AG10803 (cell line): Measurements from ENCODE around the gene LYZ.

Experiments used
- DNase-seq: peaks from one replicate; pipeline ENCODE4 v3.0.0; 2010; ENCODE audit warnings: low read depth
- H3K4me3 ChIP-seq: 2 replicates; pipeline ENCODE4 v1.5.1; 2011; ENCODE audit warnings: mild to moderate bottlenecking, low read length, control low read depth
- TF ChIP-seq, protein P1 (sequence below): conservative IDR thresholded peaks from 2 replicates; pipeline ENCODE4 v1.5.1; 2011; ENCODE audit warnings: mild to moderate bottlenecking, low read length, control low read depth, inconsistent platforms

Gene LYZ

DNA sequence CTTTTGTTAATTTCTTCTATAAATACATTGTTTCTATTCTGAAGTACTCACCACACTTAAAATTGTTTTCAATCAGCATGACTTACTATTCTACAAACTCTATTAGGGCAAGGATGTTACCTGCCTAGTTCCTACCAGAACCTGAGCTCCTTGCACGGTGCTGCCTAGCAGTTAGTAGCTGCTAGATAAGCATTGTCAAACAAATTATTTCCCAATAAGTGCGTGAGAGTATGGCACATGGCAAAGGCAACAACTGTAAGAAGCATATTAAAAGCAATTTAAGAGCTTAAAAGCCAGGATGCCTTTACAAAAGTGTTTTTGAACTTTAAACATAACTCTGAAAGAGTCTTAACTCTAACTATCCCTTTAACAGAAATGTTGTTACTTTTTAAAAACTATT is 8.2 kb upstream of the LYZ start:
- TF ChIP-seq, protein P1, sequence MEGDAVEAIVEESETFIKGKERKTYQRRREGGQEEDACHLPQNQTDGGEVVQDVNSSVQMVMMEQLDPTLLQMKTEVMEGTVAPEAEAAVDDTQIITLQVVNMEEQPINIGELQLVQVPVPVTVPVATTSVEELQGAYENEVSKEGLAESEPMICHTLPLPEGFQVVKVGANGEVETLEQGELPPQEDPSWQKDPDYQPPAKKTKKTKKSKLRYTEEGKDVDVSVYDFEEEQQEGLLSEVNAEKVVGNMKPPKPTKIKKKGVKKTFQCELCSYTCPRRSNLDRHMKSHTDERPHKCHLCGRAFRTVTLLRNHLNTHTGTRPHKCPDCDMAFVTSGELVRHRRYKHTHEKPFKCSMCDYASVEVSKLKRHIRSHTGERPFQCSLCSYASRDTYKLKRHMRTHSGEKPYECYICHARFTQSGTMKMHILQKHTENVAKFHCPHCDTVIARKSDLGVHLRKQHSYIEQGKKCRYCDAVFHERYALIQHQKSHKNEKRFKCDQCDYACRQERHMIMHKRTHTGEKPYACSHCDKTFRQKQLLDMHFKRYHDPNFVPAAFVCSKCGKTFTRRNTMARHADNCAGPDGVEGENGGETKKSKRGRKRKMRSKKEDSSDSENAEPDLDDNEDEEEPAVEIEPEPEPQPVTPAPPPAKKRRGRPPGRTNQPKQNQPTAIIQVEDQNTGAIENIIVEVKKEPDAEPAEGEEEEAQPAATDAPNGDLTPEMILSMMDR: no peak

DNA sequence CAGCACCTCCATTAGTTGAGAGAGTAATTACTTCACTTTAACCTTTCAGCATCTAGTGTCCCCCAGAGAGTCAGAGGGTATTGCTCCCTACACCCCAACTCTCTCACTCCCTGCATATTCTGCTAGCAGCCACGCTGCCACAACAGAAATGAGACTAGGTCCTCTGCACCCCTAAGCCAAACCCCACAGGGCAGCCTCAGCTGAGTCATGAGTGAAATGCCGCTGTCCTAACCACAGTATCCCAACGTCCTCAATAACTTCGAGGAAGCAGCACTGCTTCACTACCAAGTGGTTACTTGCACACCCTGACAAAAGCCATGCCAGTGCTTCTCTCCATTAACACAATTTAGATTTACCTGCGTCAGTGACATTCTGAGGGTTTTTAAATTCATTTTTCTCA is 6.9 kb upstream of the LYZ start:
- TF ChIP-seq, protein P1: no peak
- no peak overlapping the region for H3K4me3 ChIP-seq
- DNase-seq: no peak

More for the DNA sequence above, 8.2 kb upstream of the LYZ start:
- DNase-seq: no peak
- H3K4me3 ChIP-seq: no peak overlapping the region

DNA sequence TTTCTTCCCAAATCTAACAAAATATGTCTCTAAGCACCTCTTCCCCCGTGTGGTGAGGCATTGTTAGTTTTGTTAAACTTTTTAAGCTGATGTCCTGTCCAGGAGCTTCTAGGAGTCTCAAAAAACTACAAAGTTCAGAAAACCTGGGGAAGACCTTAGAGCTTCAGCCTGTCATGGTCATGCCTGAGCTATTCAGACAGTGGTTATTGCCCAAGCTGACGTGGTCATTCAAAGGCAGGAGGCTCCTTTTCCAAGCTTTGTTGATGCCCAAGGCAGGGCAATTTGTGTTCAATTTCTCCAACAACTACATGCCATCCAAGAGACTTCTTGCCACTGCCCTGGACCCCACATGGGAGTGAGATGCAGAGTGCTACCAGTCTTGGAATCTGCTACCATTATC is 5.8 kb upstream of the LYZ start:
- no peak overlapping the region for H3K4me3 ChIP-seq
- TF ChIP-seq, protein P1: no peak
- no peak for DNase-seq

DNA sequence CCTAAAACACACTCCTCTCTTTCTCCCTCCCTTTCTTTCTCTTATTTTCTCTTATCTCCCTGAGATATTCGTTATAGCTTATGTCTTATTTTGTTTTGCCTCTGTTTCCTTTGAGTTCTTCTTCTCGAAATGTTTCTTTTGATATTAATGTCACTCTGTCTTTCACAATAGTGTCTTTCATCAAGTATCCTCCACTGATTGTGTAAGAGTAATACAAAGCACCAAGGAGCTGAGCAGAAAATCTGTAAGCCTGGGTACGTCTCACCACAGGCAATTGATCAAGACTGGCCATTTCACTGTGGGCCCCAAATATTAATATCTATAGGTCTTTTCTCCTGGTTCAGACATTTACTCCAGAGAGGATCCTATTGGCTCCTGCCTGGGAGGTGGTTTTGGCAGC is 4.8 kb upstream of the LYZ start:
- DNase-seq: no peak
- no peak overlapping the region for H3K4me3 ChIP-seq
- TF ChIP-seq, protein P1: no peak

DNA sequence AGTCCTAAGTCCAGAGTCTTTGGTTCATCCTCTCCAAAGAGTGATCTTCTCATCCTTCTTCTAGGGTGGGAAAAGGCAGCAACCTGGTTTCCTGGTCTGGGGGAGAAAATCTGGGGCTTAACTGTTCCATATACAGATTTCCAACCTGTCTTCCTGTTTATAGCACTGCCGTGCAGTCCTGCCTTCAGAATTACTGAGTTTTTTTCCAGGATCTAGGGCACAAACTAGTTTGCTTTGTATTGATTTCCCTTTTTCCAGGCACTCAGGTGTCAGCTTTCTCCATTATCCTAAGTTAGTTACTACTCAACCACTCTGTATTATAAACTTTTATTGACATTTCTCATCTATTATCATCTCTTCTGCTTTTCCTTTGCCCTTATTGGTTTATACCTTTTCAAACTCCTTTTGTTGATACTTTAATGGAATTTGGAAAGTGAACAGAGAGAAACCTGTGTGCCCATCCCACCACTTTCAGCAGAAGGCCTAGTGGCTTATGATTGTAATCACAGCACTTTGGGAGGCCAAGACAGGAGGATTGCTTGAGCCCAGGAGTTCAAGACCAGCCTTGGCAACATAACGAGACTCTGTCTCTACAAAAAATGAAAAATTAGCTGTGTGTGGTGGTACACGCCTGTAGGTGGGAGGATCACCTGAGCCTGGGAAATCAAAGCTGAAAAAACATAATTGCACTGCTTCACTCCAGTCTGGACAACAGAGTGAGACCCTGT is 4.1 kb upstream of the LYZ start:
- DNase-seq: no peak
- TF ChIP-seq, protein P1: no peak
- no peak overlapping the region for H3K4me3 ChIP-seq

DNA sequence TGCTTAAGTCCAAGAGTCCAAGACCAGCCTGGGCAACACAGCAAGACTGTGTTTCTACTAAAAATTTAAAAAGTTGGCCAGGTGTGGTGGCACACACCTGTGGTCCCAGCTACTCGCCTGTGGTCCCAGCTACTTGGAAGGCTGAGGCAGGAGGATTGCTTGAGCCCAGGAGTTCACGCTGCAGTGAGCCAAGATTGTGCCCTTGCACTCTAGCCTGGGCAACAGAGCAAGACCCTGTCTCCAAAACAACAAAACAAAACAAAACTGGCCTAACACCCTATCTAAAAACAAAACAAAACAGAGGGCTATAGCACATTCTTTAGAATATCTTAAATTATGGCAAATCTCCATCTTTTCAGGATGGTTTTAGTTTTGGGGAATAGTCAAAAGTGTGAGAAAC is 3.1 kb upstream of the LYZ start:
- TF ChIP-seq, protein P1: no peak
- no peak overlapping the region for H3K4me3 ChIP-seq
- no peak for DNase-seq

DNA sequence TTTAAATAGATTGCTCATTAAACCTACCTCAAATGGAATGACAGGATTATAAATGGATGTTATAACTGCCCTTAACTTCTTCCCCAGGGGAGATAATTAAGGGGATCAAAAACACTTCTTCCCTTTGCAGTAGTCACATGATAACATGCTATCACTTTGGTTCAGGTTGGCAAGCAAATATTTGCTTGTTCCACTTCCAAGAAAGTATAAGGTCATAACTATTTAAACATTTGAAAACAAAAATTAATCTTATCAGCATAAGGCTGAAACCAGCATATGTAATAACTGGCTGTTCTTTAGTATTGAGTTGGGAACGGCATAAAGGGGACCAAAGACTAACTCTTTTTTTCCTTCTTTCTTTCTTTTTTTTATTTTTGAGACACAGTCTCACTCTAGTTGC is 2.4 kb upstream of the LYZ start:
- DNase-seq: no peak
- TF ChIP-seq, protein P1: no peak
- no peak overlapping the region for H3K4me3 ChIP-seq
